ENCODE data around the gene SPATA4.

SPATA4 gene

DNA sequence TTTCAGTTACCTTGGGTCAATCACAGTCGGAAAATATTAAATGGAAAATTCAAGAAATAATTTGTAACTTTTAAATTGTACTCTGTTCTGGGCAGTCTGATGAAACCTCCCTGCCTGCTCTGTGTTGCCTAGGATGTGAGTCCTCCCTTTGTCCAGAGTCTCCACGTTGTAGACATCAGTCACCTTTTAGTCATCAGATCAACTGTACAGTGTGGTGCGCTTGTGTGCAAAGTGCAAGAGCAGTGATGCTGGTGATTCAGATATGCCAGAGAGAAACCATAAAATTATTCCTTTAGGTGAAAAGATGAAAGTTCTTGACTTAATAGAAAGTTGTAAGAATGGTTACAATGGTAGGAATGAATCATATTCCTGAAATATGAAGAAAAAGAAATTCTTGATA, 1.4 kb downstream of the SPATA4 start:
- Histone ChIP-seq H2AFZ (ENCODE audit: low read length) (no peak overlapping the region), H3K4me1 (ENCODE audit: insufficient read depth, low read length, poor library complexity, severe bottlenecking) (peaks cover 3% of the 10 kb centered on the region), H3K4me2 (ENCODE audit: low read depth, low read length, poor library complexity, severe bottlenecking) (no peak overlapping the region), H3K9ac (ENCODE audit: low read depth, low read length, poor library complexity, severe bottlenecking) (no peak overlapping the region), H3F3A (ENCODE audit: low read depth) (no peaks in the 10 kb centered on the region), H4K20me1 (ENCODE audit: insufficient read depth, low read length, poor library complexity, severe bottlenecking) (no peaks in the 10 kb centered on the region), H3K9me2 (replicated peaks; ENCODE audit: low read depth, low read length) (no peaks in the 10 kb centered on the region), H3K79me2 (ENCODE audit: insufficient read depth, low read length) (no peaks in the 10 kb centered on the region), H3K9me3 (ENCODE audit: insufficient read depth, low read depth, low read length) (no peaks in the 10 kb centered on the region), H3K4me3 (ENCODE audit: low read length, poor library complexity, severe bottlenecking) (no peak overlapping the region), H3K27me3 (ENCODE audit: insufficient read depth, low read length, poor library complexity, severe bottlenecking) (peaks cover 6% of the 10 kb centered on the region), H3K36me3 (ENCODE audit: insufficient read depth, low read length) (no peaks in the 10 kb centered on the region)
- no peak for TF ChIP-seq EZH2phosphoT487 (IDR thresholded peaks at IDR 0.05; ENCODE audit: borderline replicate concordance)
- TF ChIP-seq, protein P1, sequence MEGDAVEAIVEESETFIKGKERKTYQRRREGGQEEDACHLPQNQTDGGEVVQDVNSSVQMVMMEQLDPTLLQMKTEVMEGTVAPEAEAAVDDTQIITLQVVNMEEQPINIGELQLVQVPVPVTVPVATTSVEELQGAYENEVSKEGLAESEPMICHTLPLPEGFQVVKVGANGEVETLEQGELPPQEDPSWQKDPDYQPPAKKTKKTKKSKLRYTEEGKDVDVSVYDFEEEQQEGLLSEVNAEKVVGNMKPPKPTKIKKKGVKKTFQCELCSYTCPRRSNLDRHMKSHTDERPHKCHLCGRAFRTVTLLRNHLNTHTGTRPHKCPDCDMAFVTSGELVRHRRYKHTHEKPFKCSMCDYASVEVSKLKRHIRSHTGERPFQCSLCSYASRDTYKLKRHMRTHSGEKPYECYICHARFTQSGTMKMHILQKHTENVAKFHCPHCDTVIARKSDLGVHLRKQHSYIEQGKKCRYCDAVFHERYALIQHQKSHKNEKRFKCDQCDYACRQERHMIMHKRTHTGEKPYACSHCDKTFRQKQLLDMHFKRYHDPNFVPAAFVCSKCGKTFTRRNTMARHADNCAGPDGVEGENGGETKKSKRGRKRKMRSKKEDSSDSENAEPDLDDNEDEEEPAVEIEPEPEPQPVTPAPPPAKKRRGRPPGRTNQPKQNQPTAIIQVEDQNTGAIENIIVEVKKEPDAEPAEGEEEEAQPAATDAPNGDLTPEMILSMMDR (conservative IDR thresholded peaks at IDR 0.05; ENCODE audit: low read length) = no peak

DNA sequence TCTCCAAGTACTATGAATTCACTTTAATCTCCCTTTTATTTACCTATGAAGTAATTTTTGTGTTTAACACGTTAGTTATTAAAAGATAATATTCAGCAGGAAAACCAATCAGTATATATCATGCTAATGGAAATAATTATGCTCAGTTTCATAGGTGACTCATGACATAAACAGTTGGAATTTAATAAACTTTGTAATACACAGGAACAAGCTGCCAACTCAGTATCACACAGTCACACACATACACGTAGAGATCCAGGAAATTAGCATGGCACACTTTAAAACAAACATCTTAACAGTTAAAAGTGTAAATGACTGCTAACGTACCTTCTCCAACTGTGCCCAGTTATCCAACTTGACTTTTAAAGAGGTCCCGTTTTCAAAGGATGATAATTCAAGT, 2.3 kb downstream of the SPATA4 start:
- H3K4me1 ChIP-seq (ENCODE audit: insufficient read depth, low read length, poor library complexity, severe bottlenecking) = peaks cover 3% of the 10 kb centered on the region
- no peaks in the 10 kb centered on the region for H3K9me2 ChIP-seq (replicated peaks; ENCODE audit: low read depth, low read length)
- H3K36me3 ChIP-seq (ENCODE audit: insufficient read depth, low read length) = no peaks in the 10 kb centered on the region
- no peak overlapping the region for H3K4me3 ChIP-seq (ENCODE audit: low read length, poor library complexity, severe bottlenecking)
- no peak for TF ChIP-seq EZH2phosphoT487 (IDR thresholded peaks at IDR 0.05; ENCODE audit: borderline replicate concordance)
- TF ChIP-seq, protein P1 (conservative IDR thresholded peaks at IDR 0.05; ENCODE audit: low read length) = no peak
- no peak overlapping the region for H3K9ac ChIP-seq (ENCODE audit: low read depth, low read length, poor library complexity, severe bottlenecking)
- H3F3A ChIP-seq (ENCODE audit: low read depth) = no peaks in the 10 kb centered on the region
- H2AFZ ChIP-seq (ENCODE audit: low read length) = 0 out of 2 replicates have a peak overlapping the region, but pooled peaks have one; percentile 34
- H3K79me2 ChIP-seq (ENCODE audit: insufficient read depth, low read length) = no peaks in the 10 kb centered on the region
- H3K4me2 ChIP-seq (ENCODE audit: low read depth, low read length, poor library complexity, severe bottlenecking) = no peak overlapping the region
- no peaks in the 10 kb centered on the region for H3K9me3 ChIP-seq (ENCODE audit: insufficient read depth, low read depth, low read length)
- H4K20me1 ChIP-seq (ENCODE audit: insufficient read depth, low read length, poor library complexity, severe bottlenecking) = no peaks in the 10 kb centered on the region
- peaks cover 6% of the 10 kb centered on the region for H3K27me3 ChIP-seq (ENCODE audit: insufficient read depth, low read length, poor library complexity, severe bottlenecking)

DNA sequence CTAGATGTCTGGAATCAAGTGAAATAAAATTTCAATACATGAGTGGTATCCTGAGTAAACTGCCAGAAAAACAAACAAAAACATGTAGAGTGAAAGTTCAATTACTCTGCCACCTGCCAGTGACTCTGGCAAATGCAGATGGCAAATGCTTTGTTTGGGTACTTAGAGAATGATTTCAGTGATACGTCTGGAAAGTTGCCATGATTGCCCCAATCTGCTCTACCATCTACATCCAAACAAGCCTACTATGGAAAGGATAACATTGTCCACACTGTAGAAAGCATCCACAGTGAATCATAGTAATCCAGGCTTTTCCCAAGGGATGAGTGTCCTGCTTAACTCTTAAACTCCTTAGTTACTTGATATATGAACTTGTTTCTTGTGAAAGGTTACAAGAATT, 3.4 kb downstream of the SPATA4 start:
- Histone ChIP-seq H4K20me1 (ENCODE audit: insufficient read depth, low read length, poor library complexity, severe bottlenecking) (no peaks in the 10 kb centered on the region), H3K4me3 (ENCODE audit: low read length, poor library complexity, severe bottlenecking) (no peak overlapping the region), H3F3A (ENCODE audit: low read depth) (no peaks in the 10 kb centered on the region), H3K9me2 (replicated peaks; ENCODE audit: low read depth, low read length) (no peaks in the 10 kb centered on the region), H3K27me3 (ENCODE audit: insufficient read depth, low read length, poor library complexity, severe bottlenecking) (peaks cover 6% of the 10 kb centered on the region), H3K9me3 (ENCODE audit: insufficient read depth, low read depth, low read length) (no peaks in the 10 kb centered on the region), H3K9ac (ENCODE audit: low read depth, low read length, poor library complexity, severe bottlenecking) (no peak overlapping the region), H3K4me2 (ENCODE audit: low read depth, low read length, poor library complexity, severe bottlenecking) (no peak overlapping the region), H2AFZ (ENCODE audit: low read length) (no peak overlapping the region), H3K36me3 (ENCODE audit: insufficient read depth, low read length) (no peaks in the 10 kb centered on the region), H3K4me1 (ENCODE audit: insufficient read depth, low read length, poor library complexity, severe bottlenecking) (peaks cover 3% of the 10 kb centered on the region), H3K79me2 (ENCODE audit: insufficient read depth, low read length) (no peaks in the 10 kb centered on the region)
- TF ChIP-seq, protein P1 (conservative IDR thresholded peaks at IDR 0.05; ENCODE audit: low read length) = peak; percentile 21; the same call in 1 of the 2 replicates
- no peak for TF ChIP-seq EZH2phosphoT487 (IDR thresholded peaks at IDR 0.05; ENCODE audit: borderline replicate concordance)
